NCI-H460 (cell line): ENCODE data around the gene HOXA10. TPM values are rescaled to one million over a fixed set of nuclear protein-coding genes. Genes with fewer than 3 reads are reported as not detected.

Experiments used
- small RNA-seq, 2 experiments: library from RNA; depleted of rRNA; stranded (forward); fragments of <200 nt; gene quantifications; one replicate each; pipeline ENCODE3, GENCODE V24; 2014
- total RNA-seq: library from RNA; depleted of rRNA; stranded (reverse); fragments of >200 nt; shearing (Covaris generic); gene quantifications from 2 replicates; pipeline ENCODE4 v1.2.3, GENCODE V29; 2014; rRNA removed

HOXA10 gene
- total RNA-seq, 1 experiment from 2014 or later: 11.9 TPM

Small RNA genes within 50 kb of the gene (small RNA-seq; reads per million reads assigned to genes)
- 0 reads per million in 2 experiments for gene AC004080.5
- gene RF02140: 0 reads per million in 2 experiments
- gene RF02141: 0 reads per million in 2 experiments

Other genes with a start within 250 kb of the HOXA10 start
- 0.87 TPM in 1 of 2 replicates, not detected in the other for gene HOXA1, start 78.3 kb downstream of the HOXA10 start, total RNA-seq
- gene HOXA2, start 71.6 kb downstream of the HOXA10 start, total RNA-seq: 1.8 and 3.0 TPM in 2 replicates
- 0.57 and 0.61 TPM in 2 replicates for gene HOXA4, start 43.6 kb downstream of the HOXA10 start, total RNA-seq
- gene HOXA5, start 30.6 kb downstream of the HOXA10 start, total RNA-seq: 7.5 and 12.8 TPM in 2 replicates
- gene HOXA6, start 26.5 kb downstream of the HOXA10 start, total RNA-seq: 6.7 and 8.3 TPM in 2 replicates
- 4.4 and 5.8 TPM in 2 replicates for gene HOXA3, start 21.7 kb downstream of the HOXA10 start, total RNA-seq
- 3.8 and 4.1 TPM in 2 replicates for gene HOXA7, start 17.6 kb downstream of the HOXA10 start, total RNA-seq
- gene HOXA9, start 8.8 kb downstream of the HOXA10 start, total RNA-seq: 5.1 and 7.8 TPM in 2 replicates
- 6.7 and 7.1 TPM in 2 replicates for gene HOXA11, start 10.9 kb upstream of the HOXA10 start, total RNA-seq
- gene HOXA13, start 25.8 kb upstream of the HOXA10 start, total RNA-seq: 1.9 and 2.7 TPM in 2 replicates
- 0.12 TPM in 1 of 2 replicates, not detected in the other for gene EVX1, start 68.5 kb upstream of the HOXA10 start, total RNA-seq